Stimulated activated CD4-positive, alpha-beta T cell treated with anti-CD3 and anti-CD28 coated beads, Interleukin-15, amount 100 ng/mL, for 1 hour (primary cell): ENCODE results near the gene MORN3.
"Not testable (repeated sequence)": the region's sequence is repeated elsewhere in the genome, so short reads cannot be mapped to it uniquely, and the experiment has no call there.

Experiments used
- DNase-seq, 2 donors: peaks; one replicate each; pipeline ENCODE4 v3.0.0-alpha.2; 2020; ENCODE audit warnings: low read depth in 1 of 2, low spot score in 1 of 2

The MORN3 gene

GRCh38 chr12:121669521-121669900 is at the start of gene MORN3:
MORN3 (minus strand) TSS chr12:121669654; CDS start chr12:121669483, 171 bp downstream.
- no peak for DNase-seq

- DNase-seq: no peak
Measured at GRCh38 chr12:121718653-121719239, 49.3 kb upstream of the MORN3 start.

GRCh38 chr12:121717041-121717699 is 47.7 kb upstream of the MORN3 start:
- no peak for DNase-seq

- no peak for DNase-seq
Measured at GRCh38 chr12:121715862-121716435, 46.5 kb upstream of the MORN3 start.

- not testable (repeated sequence) for DNase-seq
Measured at GRCh38 chr12:121715055-121715454, 45.6 kb upstream of the MORN3 start.

- DNase-seq: no peak
Measured at GRCh38 chr12:121713793-121714192, 44.3 kb upstream of the MORN3 start.

- DNase-seq: no peak
Measured at GRCh38 chr12:121713257-121713777, 43.9 kb upstream of the MORN3 start.

GRCh38 chr12:121712461-121713256 is 43.2 kb upstream of the MORN3 start, which contains the start of gene TMEM120B:
TMEM120B (plus strand) TSS chr12:121712752; CDS start chr12:121712896, 144 bp downstream.
- DNase-seq: peak; percentile 75 to 81

- no peak for DNase-seq
Measured at GRCh38 chr12:121712190-121712460, 42.7 kb upstream of the MORN3 start.

GRCh38 chr12:121711361-121712189 is 42.1 kb upstream of the MORN3 start:
- DNase-seq: no peak

- no peak for DNase-seq
Measured at GRCh38 chr12:121709478-121709961, 40.1 kb upstream of the MORN3 start.

- DNase-seq: not testable (repeated sequence)
Measured at GRCh38 chr12:121709064-121709424, 39.6 kb upstream of the MORN3 start.

- no peak for DNase-seq
Measured at GRCh38 chr12:121708313-121709063, 39.0 kb upstream of the MORN3 start.

- no peak for DNase-seq
Measured at GRCh38 chr12:121705514-121705913, 36.1 kb upstream of the MORN3 start.

GRCh38 chr12:121702944-121703343 is 33.5 kb upstream of the MORN3 start:
- DNase-seq: no peak

GRCh38 chr12:121701667-121702277 is 32.3 kb upstream of the MORN3 start:
- no peak for DNase-seq

GRCh38 chr12:121697861-121698260 is 28.4 kb upstream of the MORN3 start:
- not testable (repeated sequence) for DNase-seq

GRCh38 chr12:121697093-121697698 is 27.7 kb upstream of the MORN3 start:
- DNase-seq: no peak

- no peak for DNase-seq
Measured at GRCh38 chr12:121693155-121693687, 23.8 kb upstream of the MORN3 start.
